Muscle of leg (tissue), 11 donors: ENCODE data around the gene LSR. TPM values are rescaled to one million over a fixed set of nuclear protein-coding genes. Genes with fewer than 3 reads are reported as not detected.

Experiments used
- DNase-seq: peaks from one replicate; pipeline ENCODE4 v3.0.0; 2013
- H3K27ac ChIP-seq: one replicate; pipeline ENCODE4 v1.5.1; 2013; ENCODE audit warnings: mild to moderate bottlenecking, low read length, control low read depth
- H3K27me3 ChIP-seq: one replicate; pipeline ENCODE4 v1.6.1; 2013; ENCODE audit warnings: low read length; ENCODE audit not compliant: control insufficient read depth, insufficient read depth
- H3K36me3 ChIP-seq: one replicate; pipeline ENCODE4 v1.6.1; 2013; ENCODE audit warnings: low read length; ENCODE audit not compliant: control insufficient read depth, insufficient read depth
- H3K4me1 ChIP-seq: one replicate; pipeline ENCODE4 v1.6.1; 2013; ENCODE audit warnings: low read length; ENCODE audit not compliant: control insufficient read depth, insufficient read depth
- H3K4me3 ChIP-seq: one replicate; pipeline ENCODE4 v1.5.1; 2013; ENCODE audit warnings: low read length, control low read depth
- H3K9me3 ChIP-seq: replicated peaks from 2 replicates; pipeline ENCODE4 v1.6.1; 2013; ENCODE audit warnings: low read depth, low read length; ENCODE audit not compliant: control insufficient read depth
- WGBS: methylation state at CpG from one replicate; pipeline ENCODE4 v1.1.5; 2013; ENCODE audit warnings: missing lambda C conversion rate; ENCODE audit not compliant: insufficient coverage; 5-methylcytosine and 5-hydroxymethylcytosine counted together
- polyA plus RNA-seq, 8 donors: library from polyadenylated mRNA; unstranded; fragments of 120-200 nt; gene quantifications; one replicate each; pipeline versions ENCODE4 v1.2.1 to v1.2.3, GENCODE V29; 2013; ENCODE audit warnings: inconsistent platforms in 1 of 8, low replicate concordance in 1 of 8; ENCODE audit not compliant: insufficient read length in 8 of 8, insufficient read depth in 1 of 8
- total RNA-seq: library from RNA; stranded (reverse); fragments of 120-200 nt; gene quantifications from one replicate; pipeline ENCODE4 v1.2.4, GENCODE V29; 2013

The LSR gene
- total and polyA plus RNA-seq, 9 donors = 2.9 to 15.2 (median 5.1) TPM

- Histone ChIP-seq H3K4me1 (peaks cover 4% of the 10 kb centered on the region), H3K4me3 (no peak overlapping the region)
These were observed 41.4 kb upstream of the LSR start for GRCh38 chr19:35207391-35207871.

GRCh38 chr19:35208121-35208520, 40.7 kb upstream of the LSR start:
- H3K27me3 ChIP-seq = no peaks in the 10 kb centered on the region
- no peak overlapping the region for H3K27ac ChIP-seq
- no peaks in the 10 kb centered on the region for H3K36me3 ChIP-seq
- peaks cover 4% of the 10 kb centered on the region for H3K4me1 ChIP-seq
- no peak overlapping the region for H3K4me3 ChIP-seq
- 78% methylated on average over 6 of the region's 8 CpGs for WGBS
- DNase-seq = no peak
- H3K9me3 ChIP-seq = no peaks in the 10 kb centered on the region

More at GRCh38 chr19:35207391-35207871, 41.4 kb upstream of the LSR start:
- WGBS = no CpG with 5 or more reads among the region's 8 CpGs
- Histone ChIP-seq H3K36me3 (no peaks in the 10 kb centered on the region), H3K27ac (no peak overlapping the region), H3K27me3 (no peaks in the 10 kb centered on the region), H3K9me3 (no peaks in the 10 kb centered on the region)
- no peak for DNase-seq

GRCh38 chr19:35209646-35210045, 39.2 kb upstream of the LSR start:
- H3K4me1 ChIP-seq = peaks cover 14% of the 10 kb centered on the region
- WGBS = no CpG with 5 or more reads among the region's 4 CpGs
- no peak overlapping the region for H3K27ac ChIP-seq
- H3K9me3 ChIP-seq = no peaks in the 10 kb centered on the region
- H3K4me3 ChIP-seq = no peak overlapping the region
- H3K27me3 ChIP-seq = no peaks in the 10 kb centered on the region
- DNase-seq = no peak
- no peaks in the 10 kb centered on the region for H3K36me3 ChIP-seq

- peaks cover 1% of the 10 kb centered on the region for H3K9me3 ChIP-seq
- H3K36me3 ChIP-seq = no peaks in the 10 kb centered on the region
- H3K27me3 ChIP-seq = no peaks in the 10 kb centered on the region
- H3K4me1 ChIP-seq = peaks cover 14% of the 10 kb centered on the region
- H3K27ac ChIP-seq = no peak overlapping the region
- H3K4me3 ChIP-seq = no peak overlapping the region
- peak; percentile 29 for DNase-seq
- 89% methylated on average over 5 of the region's 7 CpGs for whole genome bisulfite sequencing
These were observed 37.1 kb upstream of the LSR start for GRCh38 chr19:35211545-35212230.

GRCh38 chr19:35212241-35212640, 36.6 kb upstream of the LSR start:
- no peak overlapping the region for H3K27ac ChIP-seq
- no peak for DNase-seq
- H3K4me1 ChIP-seq = peaks cover 14% of the 10 kb centered on the region
- H3K36me3 ChIP-seq = no peaks in the 10 kb centered on the region
- no peaks in the 10 kb centered on the region for H3K27me3 ChIP-seq
- H3K9me3 ChIP-seq = peaks cover 5% of the 10 kb centered on the region
- 73% methylated on average over 5 of the region's 7 CpGs for WGBS
- H3K4me3 ChIP-seq = no peak overlapping the region

GRCh38 chr19:35213663-35214632, 34.9 kb upstream of the LSR start:
- peaks cover 14% of the 10 kb centered on the region for H3K4me1 ChIP-seq
- no peaks in the 10 kb centered on the region for H3K27me3 ChIP-seq
- no peak overlapping the region for H3K4me3 ChIP-seq
- H3K27ac ChIP-seq = peak overlapping the region; percentile 88
- DNase-seq = peak; percentile 90
- peaks cover 5% of the 10 kb centered on the region for H3K9me3 ChIP-seq
- 41% methylated on average over 9 of the region's 21 CpGs for whole genome bisulfite sequencing
- no peaks in the 10 kb centered on the region for H3K36me3 ChIP-seq

GRCh38 chr19:35214766-35215422, 33.9 kb upstream of the LSR start:
- Histone ChIP-seq H3K4me3 (no peak overlapping the region), H3K4me1 (peaks cover 14% of the 10 kb centered on the region), H3K36me3 (no peaks in the 10 kb centered on the region), H3K27ac (peak overlapping the region; percentile 88), H3K27me3 (no peaks in the 10 kb centered on the region), H3K9me3 (peaks cover 5% of the 10 kb centered on the region)
- DNase-seq = no peak
- WGBS = 100% methylated on average over 2 of the region's 7 CpGs

- Histone ChIP-seq H3K36me3 (no peaks in the 10 kb centered on the region), H3K9me3 (peaks cover 5% of the 10 kb centered on the region), H3K4me3 (no peak overlapping the region), H3K4me1 (peaks cover 14% of the 10 kb centered on the region), H3K27ac (no peak overlapping the region), H3K27me3 (no peaks in the 10 kb centered on the region)
- WGBS = 82% methylated on average over 3 of the region's 8 CpGs
- DNase-seq = no peak
These were observed 32.6 kb upstream of the LSR start for GRCh38 chr19:35216016-35216832.

- DNase-seq = peak; percentile 72
- Histone ChIP-seq H3K9me3 (peaks cover 5% of the 10 kb centered on the region), H3K27ac (no peak overlapping the region), H3K4me1 (peaks cover 14% of the 10 kb centered on the region), H3K27me3 (no peaks in the 10 kb centered on the region), H3K4me3 (no peak overlapping the region), H3K36me3 (no peaks in the 10 kb centered on the region)
- WGBS = 86% methylated on average over 1 of the region's 3 CpGs
These were observed 31.8 kb upstream of the LSR start for GRCh38 chr19:35216833-35217648.
